ENCODE measurements around the gene PANK4.

Gene PANK4

DNA sequence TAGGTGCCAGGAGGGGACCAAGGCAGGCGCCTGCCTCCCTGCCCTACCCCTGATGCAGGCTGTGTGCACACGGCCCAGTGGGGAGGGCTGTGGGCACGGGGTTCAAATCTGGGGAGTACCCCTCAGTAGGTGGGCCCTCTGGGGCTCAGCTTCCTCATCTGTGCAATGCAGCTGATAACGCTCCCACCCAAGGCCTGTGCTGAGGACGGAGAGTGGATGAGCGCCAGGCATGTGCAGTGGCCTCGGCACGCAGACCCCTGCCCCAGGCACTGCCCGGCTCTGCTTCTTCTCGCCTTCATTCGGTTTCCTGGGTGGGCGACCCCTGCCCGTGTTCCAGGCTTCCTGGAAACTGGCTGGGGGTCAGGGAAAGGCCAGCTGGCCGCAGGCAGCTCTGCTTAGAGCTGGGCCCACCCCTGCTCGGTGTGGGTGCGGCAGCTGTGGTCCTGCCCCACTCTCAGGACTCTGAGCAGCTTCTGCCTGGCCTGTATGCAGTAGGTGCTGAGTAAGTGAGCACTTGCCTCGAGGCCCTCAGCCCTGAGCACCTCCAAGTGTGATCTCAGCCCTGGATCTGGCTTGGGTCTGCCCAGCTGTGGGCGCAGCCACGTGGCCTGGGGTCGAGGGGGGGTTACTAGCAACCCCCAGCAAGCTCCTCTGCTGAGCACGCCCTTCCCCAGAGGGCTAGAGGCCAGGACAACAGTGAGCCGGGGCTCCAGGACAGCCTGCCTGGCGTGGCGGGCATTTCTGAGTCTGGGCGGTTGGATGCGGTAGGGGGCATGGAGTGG is 17.9 kb upstream of the PANK4 start:
- DNase-seq = no peak

DNA sequence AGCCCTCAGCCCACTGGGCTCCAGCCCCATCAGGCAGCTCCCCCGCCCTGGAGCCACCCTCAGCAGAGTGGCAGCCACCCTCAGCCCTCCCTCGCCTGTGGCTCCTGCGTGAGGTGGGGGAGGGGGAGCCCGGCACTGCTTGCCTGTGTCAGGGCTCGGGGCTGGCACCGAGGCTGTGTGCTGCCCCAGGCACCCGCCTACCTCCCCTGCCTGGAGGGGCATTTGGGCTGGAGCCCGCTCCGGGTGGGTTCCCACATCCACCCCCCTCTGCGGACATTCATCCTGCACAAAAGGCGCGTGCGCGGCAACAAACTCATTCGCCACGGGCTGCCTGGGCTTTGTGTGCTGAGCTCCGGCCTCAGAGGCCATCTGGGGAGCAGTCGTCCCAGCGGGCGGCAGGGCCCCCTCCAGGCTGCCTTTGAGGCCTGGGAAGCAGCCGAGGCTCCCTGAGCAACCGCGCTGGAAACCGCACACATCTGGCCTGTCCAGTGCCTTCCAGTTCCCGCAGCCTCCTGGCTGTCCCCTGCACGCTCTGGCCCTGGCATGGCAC is 17.2 kb upstream of the PANK4 start:
- DNase-seq = peak in 1 of 2 donors; percentile 80

DNA sequence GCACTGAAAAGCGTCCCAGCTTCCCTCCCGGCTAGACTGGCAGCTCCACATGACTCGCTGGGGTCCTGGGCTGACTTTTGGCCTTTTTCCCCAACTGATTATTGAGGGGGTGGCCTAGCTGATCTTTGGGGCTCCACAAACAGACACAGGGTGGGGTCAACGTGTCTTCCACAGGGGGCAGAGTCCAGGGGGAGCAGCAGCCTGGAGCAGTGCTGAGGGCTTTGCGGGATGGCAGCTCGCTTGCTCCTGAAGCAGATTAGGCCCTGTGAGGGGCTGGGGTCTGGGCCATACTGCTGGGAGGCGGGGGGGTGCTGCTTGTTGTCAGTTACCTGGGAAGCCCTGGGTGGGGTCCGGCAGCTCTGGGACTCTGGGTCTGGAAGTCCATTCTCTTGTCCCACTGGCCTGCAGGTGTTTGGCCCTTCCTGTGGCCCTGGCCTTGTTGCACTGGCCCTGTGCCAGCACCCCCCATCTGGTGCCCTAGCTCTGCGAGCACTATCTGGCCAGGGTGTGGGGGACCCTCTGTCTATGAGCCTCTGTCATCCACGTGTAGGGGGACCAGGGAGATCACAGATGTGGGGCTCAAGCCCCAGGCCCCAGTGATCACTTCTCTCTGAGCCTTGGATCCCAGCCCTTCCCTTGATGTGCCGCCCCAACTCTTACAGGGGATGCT is 16.0 kb upstream of the PANK4 start:
- no peak for DNase-seq

DNA sequence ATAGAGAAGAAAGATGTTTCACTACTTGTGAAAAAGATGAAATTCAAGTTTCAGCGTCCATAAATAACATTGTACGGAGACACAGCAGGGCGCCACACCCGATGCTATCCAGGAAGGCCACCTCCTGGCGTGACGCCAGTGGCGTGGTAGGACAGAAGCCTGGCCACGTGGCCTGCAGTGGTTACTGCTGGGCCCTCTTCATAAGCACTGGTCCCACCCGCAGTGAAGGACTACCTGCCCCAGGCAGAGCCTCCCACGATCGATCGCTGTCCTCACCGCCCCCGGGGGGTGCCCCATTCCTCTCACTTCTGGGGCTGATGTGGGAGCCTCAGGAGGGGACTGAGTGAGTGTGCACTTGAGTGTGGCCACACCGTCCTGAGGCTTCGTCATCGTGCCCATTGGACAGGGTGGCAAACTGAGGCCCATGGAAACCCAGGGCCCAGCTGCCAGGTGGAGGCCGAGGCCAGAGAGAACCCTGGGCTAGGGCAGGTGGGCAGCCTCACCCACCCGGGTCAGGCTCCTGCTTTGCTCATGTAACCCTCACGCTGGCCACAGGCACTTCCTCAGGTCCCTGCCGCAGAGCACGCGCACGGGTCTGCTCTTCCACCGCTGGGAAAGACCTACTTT is 15.3 kb upstream of the PANK4 start:
- no peak for DNase-seq

GRCh38 chr1:2540816-2541492 is 14.6 kb upstream of the PANK4 start:
- DNase-seq = no peak

DNA sequence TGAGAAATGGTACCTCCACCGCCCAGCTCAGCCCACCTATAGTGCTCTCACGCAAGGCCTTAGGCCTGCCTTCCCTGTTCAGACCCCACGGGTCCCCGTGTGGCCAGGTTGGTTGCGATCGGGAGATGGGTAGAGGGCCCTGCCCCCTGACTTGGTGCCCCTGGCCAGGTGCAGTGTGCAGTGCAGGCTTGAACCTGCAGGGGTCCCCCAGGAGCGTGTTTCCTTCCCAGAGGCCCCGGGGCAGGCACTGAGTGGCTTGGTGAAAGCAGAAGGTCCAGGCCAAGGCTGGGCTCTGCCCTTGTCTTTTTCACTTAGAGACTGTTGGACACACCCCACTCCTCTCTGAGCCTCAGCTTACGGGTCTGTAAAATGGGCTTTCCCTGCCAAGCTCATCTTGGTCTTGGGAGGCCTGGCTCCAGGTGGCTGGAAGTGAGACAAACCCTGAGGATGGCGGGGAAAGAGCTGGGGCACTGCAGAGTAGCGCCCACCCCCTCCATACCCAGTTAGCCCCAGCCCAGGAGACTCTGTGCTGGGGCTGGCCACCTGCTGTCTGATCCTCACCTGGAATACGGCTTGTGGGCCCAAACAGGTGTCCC is 13.0 kb upstream of the PANK4 start:
- DNase-seq = no peak

GRCh38 chr1:2538872-2539271 is 12.5 kb upstream of the PANK4 start:
- DNase-seq = no peak

DNA sequence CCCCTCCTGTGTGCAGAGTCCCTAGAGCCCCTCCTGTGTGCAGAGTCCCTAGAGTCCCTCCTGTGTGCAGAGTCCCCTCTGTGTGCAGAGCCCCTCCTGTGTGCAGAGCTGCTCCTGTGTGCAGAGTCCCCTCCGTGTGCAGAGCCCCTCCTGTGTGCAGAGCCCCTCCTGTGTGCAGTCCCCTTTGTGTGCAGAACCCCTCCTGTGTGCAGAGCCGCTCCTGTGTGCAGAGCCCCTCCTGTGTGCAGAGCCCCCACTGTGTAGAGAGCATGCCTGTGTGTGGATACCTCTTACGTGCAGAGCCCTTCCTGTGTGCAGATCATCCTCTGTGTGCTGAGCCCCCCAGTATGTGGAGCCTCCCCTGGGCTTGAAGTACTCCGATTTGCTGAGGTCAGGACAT is 12.0 kb upstream of the PANK4 start:
- DNase-seq = no peak

DNA sequence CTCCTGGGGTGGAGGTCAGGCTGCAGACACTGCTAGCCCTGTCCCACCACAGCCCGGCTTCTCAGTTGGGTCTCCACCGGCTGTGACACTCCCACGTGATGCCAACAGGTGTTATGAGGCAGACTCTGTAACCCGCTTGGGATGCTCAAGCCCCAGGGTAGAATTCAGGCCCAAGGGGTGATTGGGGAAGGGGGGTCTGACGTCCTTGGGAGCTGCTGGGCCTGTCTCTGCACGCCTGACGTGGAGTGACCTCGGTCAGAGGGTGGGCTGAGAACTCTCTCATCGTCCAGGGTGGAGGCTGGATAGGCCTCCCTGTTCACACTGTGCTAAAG is 11.4 kb upstream of the PANK4 start:
- DNase-seq = no peak

DNA sequence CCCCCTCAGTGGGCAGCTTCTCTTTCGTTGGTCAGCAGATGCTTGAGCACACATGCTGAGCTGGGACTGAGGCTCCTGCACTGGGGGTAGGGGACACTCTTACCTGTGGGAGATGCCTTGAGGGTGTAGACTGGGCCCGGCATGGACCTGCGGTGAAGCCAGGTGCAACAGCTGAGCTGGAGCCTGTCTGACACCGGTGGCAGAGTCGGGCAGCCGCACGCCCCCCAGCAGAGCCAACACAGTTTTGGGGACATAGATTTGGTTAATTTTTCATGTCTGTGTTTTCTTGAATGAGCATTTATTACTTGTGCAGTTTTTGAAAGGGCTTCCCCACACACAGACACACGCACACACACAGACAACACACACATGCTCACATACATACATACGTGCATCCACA is 9.6 kb upstream of the PANK4 start:
- DNase-seq = no peak

GRCh38 chr1:2535455-2535854 is 9.1 kb upstream of the PANK4 start:
- DNase-seq = no peak

DNA sequence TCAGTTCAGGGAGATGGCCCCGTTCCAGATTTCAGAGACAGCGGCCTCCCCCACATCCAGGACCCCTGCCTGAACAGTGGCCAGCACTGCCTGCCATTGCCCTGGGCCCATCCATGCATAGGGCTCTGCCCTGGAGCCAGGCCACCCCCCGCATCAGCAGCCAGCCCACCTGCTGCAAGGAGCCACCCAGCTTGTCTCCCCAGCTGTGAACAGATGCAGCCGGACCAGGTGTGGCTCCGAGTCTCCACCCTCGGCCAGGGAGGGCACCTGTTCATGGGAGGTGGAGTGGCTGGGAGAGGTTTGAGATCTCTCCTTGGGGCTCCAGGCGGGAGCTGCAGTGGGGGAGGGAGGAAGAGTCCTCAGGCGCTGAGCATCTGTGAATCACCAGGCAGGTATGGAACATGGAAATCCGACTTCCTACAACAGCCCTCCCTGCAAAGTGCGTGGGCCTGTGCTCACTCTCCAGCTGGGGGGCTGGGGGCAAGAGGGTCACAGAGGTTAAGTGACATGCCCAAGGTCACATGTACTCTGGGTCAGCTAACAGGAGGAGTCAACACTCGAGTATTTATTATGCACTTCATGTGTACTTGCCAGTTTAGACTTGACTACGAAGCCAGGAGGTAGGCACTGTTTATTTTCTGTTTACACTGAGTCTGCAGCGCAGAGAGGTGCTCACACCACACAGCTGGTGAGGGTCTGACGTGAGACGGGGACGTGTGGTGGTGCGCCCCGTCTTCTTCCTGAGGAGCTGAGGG is 8.5 kb upstream of the PANK4 start:
- DNase-seq = no peak

DNA sequence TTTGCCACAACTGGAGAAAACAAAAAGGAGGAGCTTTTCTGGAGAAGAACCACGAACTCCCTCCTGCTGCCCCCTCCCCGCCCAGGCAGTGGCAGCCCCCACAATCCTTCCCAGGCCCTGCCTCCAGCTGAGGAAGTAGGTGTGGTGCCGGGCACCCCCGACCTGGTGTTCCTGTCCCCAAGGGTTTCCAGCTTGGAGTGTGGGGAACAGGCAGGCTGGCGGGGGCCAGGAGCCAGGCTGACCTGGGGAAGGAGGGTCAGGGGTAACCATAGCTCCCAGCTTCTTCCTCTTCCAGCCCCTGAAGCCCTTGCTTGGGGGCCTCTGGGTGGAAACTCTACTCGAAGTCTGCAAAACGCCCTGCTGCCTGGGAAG is 7.9 kb upstream of the PANK4 start:
- no peak for DNase-seq

GRCh38 chr1:2533365-2533764 is 7.0 kb upstream of the PANK4 start:
- DNase-seq = no peak

DNA sequence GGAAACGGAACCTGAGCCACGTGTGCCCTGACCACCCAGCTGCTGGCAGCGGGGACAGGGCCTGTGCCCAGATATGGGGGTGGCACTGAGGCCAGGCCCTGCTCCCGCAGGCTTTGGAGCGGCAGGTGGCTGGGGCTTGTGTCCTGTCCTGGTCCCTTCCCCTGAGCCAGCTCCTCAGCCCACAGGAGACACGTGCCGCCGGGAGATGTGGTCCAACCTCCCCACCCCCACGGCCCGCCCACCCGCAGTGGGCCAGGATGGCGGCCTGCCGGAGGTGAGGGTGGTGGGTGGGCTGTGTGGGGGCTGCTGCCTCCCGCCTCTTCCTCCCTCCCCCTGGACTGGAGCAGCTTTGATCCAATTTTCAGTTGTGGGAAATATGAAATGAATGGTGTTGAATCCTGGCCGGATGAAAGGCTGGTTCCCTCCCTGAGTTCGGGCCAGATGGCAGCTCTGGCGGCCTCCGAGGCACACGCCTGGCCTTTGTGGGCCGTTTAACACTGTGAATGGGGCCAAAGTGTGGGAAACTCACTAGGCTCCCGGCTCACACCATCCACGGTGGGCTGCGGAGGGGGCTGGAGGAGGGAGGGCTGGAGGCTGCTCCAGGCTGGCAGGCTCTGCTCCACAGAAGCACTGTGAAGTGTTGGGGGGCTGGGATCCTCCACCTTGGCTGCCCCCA is 6.2 kb upstream of the PANK4 start:
- no peak for DNase-seq

DNA sequence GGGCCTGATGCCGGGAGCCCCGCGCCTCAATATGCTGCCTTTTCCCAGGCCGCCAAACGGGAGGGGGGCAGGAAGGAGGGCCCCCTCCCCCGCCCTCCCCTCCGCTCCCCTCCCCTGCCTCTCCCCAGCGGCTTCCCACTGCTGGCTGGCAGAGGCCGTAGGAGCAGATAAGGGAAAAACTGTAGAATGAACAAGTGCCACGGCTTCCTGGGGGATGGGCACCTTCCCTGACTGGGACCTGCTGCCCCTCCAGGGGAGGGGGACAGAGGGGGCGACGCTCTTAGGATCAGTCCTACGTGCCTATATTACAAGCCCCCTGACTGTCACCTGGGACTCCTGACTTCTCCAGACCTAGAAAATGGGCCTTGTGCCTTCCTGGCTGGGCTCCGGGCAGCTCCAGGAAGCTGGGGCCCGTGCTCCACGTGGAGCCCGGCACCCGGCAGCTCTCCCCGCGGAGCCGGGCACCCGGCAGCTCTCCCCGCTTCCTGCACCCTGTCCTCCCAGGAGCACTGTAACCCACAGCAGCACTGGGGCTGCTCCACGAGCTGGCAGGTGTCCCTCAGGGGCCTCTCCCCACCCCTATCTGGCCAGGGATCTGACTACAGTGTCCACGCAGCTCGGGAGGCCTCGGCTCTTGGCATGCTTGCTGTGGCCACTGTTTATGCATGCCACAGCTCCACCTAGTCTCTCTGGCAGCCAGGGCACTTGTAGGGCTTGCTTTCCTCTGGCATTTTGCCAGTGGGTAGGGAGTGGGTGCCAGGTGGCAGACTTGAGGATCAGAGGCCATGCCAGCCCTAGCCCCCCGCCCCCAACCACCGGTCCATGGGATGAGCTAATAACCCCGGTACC is 4.3 kb upstream of the PANK4 start:
- DNase-seq = peak in 1 of 2 donors; percentile 40

DNA sequence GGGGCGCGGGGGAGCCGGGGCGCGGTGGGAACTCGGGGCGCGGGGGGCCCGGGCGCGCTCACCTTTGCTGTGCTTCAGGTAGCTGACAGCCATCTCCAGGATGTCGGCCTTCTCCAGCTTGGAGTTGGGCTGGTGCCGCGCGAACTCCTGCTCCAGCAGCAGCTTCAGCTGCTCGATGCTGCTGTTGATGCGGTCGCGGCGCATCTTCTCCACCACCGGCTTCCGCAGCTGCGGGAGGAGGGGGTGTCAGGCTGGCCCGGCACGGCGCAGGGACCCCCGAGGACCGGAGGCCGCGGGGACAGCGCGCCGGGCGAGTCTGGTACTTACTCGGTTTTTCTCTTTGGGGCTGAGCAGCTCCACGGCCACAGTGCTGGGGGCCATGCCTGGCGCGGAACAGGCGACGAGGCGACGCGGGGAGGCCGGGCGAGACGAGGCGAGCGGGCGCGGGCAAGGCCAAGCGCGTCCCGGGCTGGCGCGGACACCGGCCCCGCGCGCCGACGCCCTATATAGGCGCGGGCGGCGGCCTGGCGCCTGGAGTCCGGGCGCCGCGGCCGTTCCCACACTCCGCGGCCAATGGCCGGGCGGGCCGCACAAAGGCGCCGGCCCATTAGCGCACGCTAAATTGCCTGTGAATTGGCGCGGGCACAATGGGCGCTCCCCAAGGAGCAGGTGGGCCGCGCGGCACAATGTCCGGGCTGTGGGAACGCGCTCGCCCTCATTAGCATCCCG is 3.6 kb upstream of the PANK4 start, which contains the start of gene HES5:
Gene HES5 (minus strand): TSS at position 480 of the 729 bp plus-strand sequence. CDS start 99 bp downstream, at position 381.
- peak in 1 of 2 donors; percentile 24 for DNase-seq

DNA sequence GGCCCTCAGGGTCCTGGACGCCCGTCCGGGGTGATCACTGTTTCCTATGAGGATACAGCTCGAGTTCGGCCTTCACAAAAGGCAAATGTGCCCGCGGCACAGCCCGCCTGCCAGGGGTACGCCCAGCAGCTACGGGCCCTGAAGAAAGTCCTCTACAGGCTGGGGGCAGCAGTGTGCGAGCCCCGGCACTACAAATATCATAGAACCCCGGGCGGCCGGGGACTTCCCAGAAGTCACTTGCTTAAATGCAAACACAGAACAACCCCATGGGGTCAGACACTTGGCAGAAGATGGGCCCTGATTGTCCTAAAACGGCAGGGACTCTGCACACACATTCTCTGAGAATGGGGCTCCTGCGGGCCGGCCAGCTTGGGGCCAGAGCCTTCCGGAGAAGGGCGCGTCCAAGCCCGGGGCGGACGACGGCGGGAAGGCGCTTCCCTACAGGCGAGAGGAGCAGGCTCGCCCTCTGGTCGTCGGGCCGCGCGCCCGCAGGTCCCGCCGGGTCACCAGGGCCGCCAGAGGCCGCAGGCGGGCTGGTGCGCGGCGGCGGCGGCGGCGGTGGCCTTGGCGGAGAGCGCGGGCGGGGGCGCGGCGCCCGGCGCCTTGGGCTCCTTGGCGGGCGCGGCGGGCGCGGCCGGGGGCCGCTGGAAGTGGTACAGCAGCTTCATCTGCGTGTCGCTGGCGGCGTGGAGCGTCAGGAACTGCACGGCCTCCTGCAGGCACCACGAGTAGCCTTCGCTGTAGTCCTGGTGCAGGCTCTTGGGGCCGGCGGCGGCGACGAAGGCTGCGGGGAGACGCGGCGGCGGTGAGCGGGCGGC is 2.8 kb upstream of the PANK4 start:
- DNase-seq = peak in 1 of 2 donors; percentile 21

GRCh38 chr1:2528611-2528965 is 2.2 kb upstream of the PANK4 start:
- no peak for DNase-seq

Data from hippocampal formation (tissue), 2 donors.